ENCODE measurements around the gene BCL3. TPM values are rescaled to one million over a fixed set of nuclear protein-coding genes. Genes with fewer than 3 reads are reported as not detected.

Gene BCL3
- total RNA-seq, 1 experiment from 2014 or later, result 2.2 TPM

GRCh38 chr19:44728178-44728577 lies 20.3 kb upstream of the BCL3 start:
- Mint-ChIP-seq H3K27ac (peak overlapping the region in 1 of 3 experiments; percentile 22; a peak in 2 of 7 replicates), H3K9me3 (no peaks in the 10 kb centered on the region), H3K4me3 (no peak overlapping the region), H3K27me3 (ENCODE audit: low read depth) (peaks cover 24% of the 10 kb centered on the region), H3K4me1 (0 out of 4 replicates have a peak, but pooled peaks cover 2% of the 10 kb centered on the region in 2 experiments), H3K36me3 (ENCODE audit: insufficient read depth in 1 of 3, low read depth in 3 of 3) (no peaks in the 10 kb centered on the region; a peak in 1 of 7 replicates)
- H3K23ac ChIP-seq (ENCODE audit: insufficient read length, low read depth, low read length), result no peak overlapping the region
- no peak overlapping the region for H2BK20ac ChIP-seq (ENCODE audit: low read depth, low read length, poor library complexity, severe bottlenecking)
- H3K9me3 ChIP-seq (ENCODE audit: control insufficient read depth, low read depth, low read length), result no peaks in the 10 kb centered on the region
- H4K8ac ChIP-seq (replicated peaks; ENCODE audit: insufficient read length, low read depth, low read length), result no peak overlapping the region
- H3K9ac ChIP-seq (ENCODE audit: extremely low read depth, insufficient read length, low read length), result no peak overlapping the region
- H3K27me3 ChIP-seq (ENCODE audit: insufficient read depth, low read length), result no peaks in the 10 kb centered on the region; the same call in 1 of the 2 replicates
- H3K79me1 ChIP-seq (ENCODE audit: insufficient read depth, low read depth, low read length, poor library complexity, severe bottlenecking), result no peaks in the 10 kb centered on the region
- H3K4ac ChIP-seq (ENCODE audit: low read depth, low read length), result no peak overlapping the region
- H3K4me2 ChIP-seq (ENCODE audit: insufficient read depth, insufficient read length, low read length), result no peak overlapping the region
- DNase-seq, result no peak
- H3K27ac ChIP-seq (ENCODE audit: insufficient read length, low read depth, low read length), result no peak overlapping the region
- no peak overlapping the region for H4K5ac ChIP-seq (ENCODE audit: insufficient read length, low read depth, low read length)
- no peak overlapping the region for H2BK120ac ChIP-seq (ENCODE audit: low read depth, low read length, poor library complexity, severe bottlenecking)
- H3K4me1 ChIP-seq (ENCODE audit: insufficient read depth, low read length), result no peaks in the 10 kb centered on the region
- no peak for TF ChIP-seq CTCF (conservative IDR thresholded peaks at IDR 0.05)
- H3K18ac ChIP-seq (ENCODE audit: insufficient read length, low read depth, low read length), result no peak overlapping the region
- no peaks in the 10 kb centered on the region for H3K79me2 ChIP-seq (ENCODE audit: insufficient read depth, low read length)
- H3T11ph ChIP-seq (ENCODE audit: low read length), result no peak overlapping the region
- H2BK12ac ChIP-seq (ENCODE audit: insufficient read length, low read depth, low read length), result no peak overlapping the region
- H3K23me2 ChIP-seq (ENCODE audit: insufficient read length, low read depth, low read length, poor library complexity, severe bottlenecking), result no peaks in the 10 kb centered on the region
- no peak overlapping the region for H4K91ac ChIP-seq (ENCODE audit: insufficient read length, low read depth, low read length)
- WGBS (ENCODE audit: extremely low coverage, insufficient read length, low lambda C conversion rate), result no CpG with 5 or more reads among the region's 6 CpGs
- no peak overlapping the region for H2AFZ ChIP-seq (ENCODE audit: low read length)
- no peak overlapping the region for H3K14ac ChIP-seq (ENCODE audit: insufficient read depth, low read length)
- H4K20me1 ChIP-seq (ENCODE audit: control insufficient read depth, insufficient read depth, insufficient read length), result no peaks in the 10 kb centered on the region
- no peak overlapping the region for H2BK5ac ChIP-seq (ENCODE audit: insufficient read length, low read length)
- H2AK5ac ChIP-seq (ENCODE audit: insufficient read length, low read length), result no peak overlapping the region
- no peak overlapping the region for H2BK15ac ChIP-seq (ENCODE audit: low read depth, low read length)
- H3K56ac ChIP-seq (ENCODE audit: insufficient read length, low read depth, low read length), result no peak overlapping the region

Data from H9 (cell line).